ENCODE measurements around the gene MARK2. TPM values are rescaled to one million over a fixed set of nuclear protein-coding genes. Genes with fewer than 3 reads are reported as not detected.

MARK2 gene
- total and polyA plus RNA-seq, 2 of the 8 experiments (the other 6 are each of a cell fraction or from before 2014, with no cell fraction given): 19.3 to 58.5 TPM

DNA sequence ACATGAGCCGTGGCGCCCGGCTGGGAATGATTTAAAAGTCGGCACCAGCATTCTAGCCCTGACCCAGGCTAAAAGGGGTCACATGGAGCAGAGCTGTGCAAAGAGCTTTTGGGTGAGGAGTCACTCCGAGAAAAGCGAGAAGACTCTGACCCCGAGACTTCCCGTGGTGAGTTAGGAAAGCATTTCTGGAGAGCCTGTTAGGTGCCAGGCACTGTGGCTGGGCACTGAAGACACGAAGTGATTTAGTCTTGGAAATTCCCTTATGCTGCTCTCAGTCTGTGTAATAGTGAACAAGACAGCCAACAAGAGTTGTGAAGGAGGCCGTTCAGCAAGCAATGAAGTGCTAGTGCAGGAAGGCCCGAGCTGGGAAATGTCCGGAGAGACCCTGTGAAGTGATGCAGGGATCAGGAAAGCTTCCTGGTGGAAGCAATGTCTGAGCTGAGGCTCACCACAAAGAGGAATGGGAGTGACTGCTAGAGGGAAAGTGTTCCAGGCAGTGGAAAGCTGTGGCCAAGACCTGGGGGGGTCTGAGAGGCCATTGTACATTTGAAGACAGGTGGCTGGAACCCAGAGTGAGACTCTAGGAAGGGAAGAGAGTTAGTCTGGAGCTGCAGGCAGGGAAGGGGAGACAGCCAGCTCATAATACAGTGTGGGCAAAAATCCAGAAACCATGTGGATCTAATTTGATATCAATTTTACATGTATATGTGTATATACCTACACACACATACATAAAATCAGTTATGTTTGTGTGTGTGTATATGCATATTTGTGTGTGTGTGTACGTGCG lies 31.6 kb downstream of the MARK2 start (continued):
- TF ChIP-seq CHD2 (IDR thresholded peaks at IDR 0.05; ENCODE audit: low read length): no peak
- TF ChIP-seq POLR2AphosphoS5 (IDR thresholded peaks at IDR 0.05; ENCODE audit: low read depth, low read length): no peak
